ENCODE measurements around the gene USP37.

Gene USP37

GRCh38 chr2:218474527-218474926, 93.6 kb downstream of the USP37 start:
- no peak for DNase-seq (ENCODE audit: low read depth)

GRCh38 chr2:218472988-218473387, 95.2 kb downstream of the USP37 start:
- DNase-seq (ENCODE audit: low read depth): no peak

GRCh38 chr2:218471982-218472381, 96.2 kb downstream of the USP37 start:
- DNase-seq (ENCODE audit: low read depth): no peak

- DNase-seq (ENCODE audit: low read depth): no peak
Measured at GRCh38 chr2:218471036-218471435, 97.1 kb downstream of the USP37 start.

- no peak for DNase-seq (ENCODE audit: low read depth)
Measured at GRCh38 chr2:218470448-218470847, 97.7 kb downstream of the USP37 start.

- peak; percentile 10 for DNase-seq (ENCODE audit: low read depth)
Measured at GRCh38 chr2:218465987-218466633, 102.0 kb downstream of the USP37 start.

- DNase-seq (ENCODE audit: low read depth): no peak
Measured at GRCh38 chr2:218458598-218458997, 109.6 kb downstream of the USP37 start.

GRCh38 chr2:218456849-218457248, 111.3 kb downstream of the USP37 start:
- DNase-seq (ENCODE audit: low read depth): no peak

GRCh38 chr2:218452079-218452478, 116.1 kb downstream of the USP37 start:
- no peak for DNase-seq (ENCODE audit: low read depth)

- no peak for DNase-seq (ENCODE audit: low read depth)
Measured at GRCh38 chr2:218448934-218449333, 119.2 kb downstream of the USP37 start.

GRCh38 chr2:218447072-218447471, 121.1 kb downstream of the USP37 start:
- DNase-seq (ENCODE audit: low read depth): no peak

GRCh38 chr2:218446547-218446946, 121.6 kb downstream of the USP37 start:
- DNase-seq (ENCODE audit: low read depth): no peak

- DNase-seq (ENCODE audit: low read depth): no peak
Measured at GRCh38 chr2:218445602-218446001, 122.5 kb downstream of the USP37 start.

GRCh38 chr2:218444692-218445357, 123.3 kb downstream of the USP37 start:
- no peak for DNase-seq (ENCODE audit: low read depth)

- DNase-seq (ENCODE audit: low read depth): no peak
Measured at GRCh38 chr2:218438596-218438995, 129.6 kb downstream of the USP37 start.

- DNase-seq (ENCODE audit: low read depth): no peak
Measured at GRCh38 chr2:218437969-218438368, 130.2 kb downstream of the USP37 start.

- DNase-seq (ENCODE audit: low read depth): no peak
Measured at GRCh38 chr2:218436992-218437391, 131.2 kb downstream of the USP37 start.

- no peak for DNase-seq (ENCODE audit: low read depth)
Measured at GRCh38 chr2:218435003-218435982, 132.9 kb downstream of the USP37 start.

- no peak for DNase-seq (ENCODE audit: low read depth)
Measured at GRCh38 chr2:218434456-218434855, 133.7 kb downstream of the USP37 start.

GRCh38 chr2:218432676-218433365, 135.3 kb downstream of the USP37 start:
- no peak for DNase-seq (ENCODE audit: low read depth)

GRCh38 chr2:218431878-218432277, 136.3 kb downstream of the USP37 start:
- DNase-seq (ENCODE audit: low read depth): no peak

- no peak for DNase-seq (ENCODE audit: low read depth)
Measured at GRCh38 chr2:218430721-218431120, 137.4 kb downstream of the USP37 start.

All from GM04504 (cell line).